NCI-H2196 treated with DMSO at 0.1 percent for 48 hours (cell line): Measurements from ENCODE around the gene GSN.
"Not testable (repeated sequence)": the region's sequence is repeated elsewhere in the genome, so short reads cannot be mapped to it uniquely, and the experiment has no call there.

Experiments used
- DNase-seq: peaks from one replicate; lab custom pipeline; 2025; ENCODE audit not compliant: unreplicated experiment; lab: John Stamatoyannopoulos, UW

GSN gene

DNA sequence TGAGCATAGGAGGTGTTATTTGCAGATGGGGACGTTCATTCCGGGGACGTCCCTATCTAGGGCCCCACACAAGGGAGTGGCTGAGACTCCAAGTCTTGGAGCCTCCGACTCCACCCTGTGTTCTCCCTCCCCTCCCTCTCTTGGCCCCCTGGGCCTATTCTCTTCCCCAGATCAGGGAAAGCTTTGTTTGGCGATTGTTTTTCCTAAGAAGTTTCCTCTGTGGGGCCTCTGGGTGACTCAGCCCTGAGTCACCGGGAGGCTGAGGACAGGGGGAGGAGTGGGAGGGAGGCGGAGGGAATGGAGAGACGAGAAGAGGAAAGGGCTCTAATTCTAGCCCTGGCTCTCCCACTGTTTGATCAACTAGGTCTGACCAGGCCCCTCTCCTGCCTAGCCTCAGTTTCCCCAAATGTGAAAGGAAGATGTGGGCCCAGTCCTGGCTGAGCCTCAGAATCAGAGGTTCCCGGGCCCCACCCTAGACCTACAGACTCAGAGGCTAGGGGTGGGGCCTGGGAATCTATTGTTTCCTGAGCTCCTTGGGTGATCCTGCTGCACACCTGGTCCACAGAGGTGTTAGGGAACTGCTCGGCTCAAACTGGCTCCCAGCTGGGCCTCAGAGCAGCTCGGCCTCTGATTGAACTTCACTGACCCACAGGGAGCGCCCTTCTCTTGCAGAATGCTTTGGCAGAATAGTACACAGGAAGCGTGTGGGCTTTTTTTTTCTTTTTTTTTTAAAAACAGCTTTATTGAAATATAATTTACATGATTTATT, 19.2 kb downstream of the GSN start:
- peak; percentile 40 for DNase-seq

DNA sequence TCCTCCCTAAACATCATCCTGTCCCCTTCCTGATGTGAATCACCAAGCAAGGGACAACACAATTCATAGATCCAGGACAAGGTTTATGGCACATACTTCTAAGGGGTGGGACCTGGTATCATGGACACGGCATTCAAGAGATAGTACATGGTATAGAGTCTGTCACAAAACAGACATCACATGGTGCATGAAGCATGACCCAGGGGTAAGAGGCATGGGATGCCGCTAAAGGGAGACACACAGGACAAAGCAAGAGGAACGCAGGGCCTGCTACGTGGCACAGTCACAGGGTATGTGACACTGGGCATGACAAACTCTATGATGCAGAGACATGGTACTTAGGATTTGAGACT, 20.7 kb downstream of the GSN start:
- DNase-seq, result no peak

DNA sequence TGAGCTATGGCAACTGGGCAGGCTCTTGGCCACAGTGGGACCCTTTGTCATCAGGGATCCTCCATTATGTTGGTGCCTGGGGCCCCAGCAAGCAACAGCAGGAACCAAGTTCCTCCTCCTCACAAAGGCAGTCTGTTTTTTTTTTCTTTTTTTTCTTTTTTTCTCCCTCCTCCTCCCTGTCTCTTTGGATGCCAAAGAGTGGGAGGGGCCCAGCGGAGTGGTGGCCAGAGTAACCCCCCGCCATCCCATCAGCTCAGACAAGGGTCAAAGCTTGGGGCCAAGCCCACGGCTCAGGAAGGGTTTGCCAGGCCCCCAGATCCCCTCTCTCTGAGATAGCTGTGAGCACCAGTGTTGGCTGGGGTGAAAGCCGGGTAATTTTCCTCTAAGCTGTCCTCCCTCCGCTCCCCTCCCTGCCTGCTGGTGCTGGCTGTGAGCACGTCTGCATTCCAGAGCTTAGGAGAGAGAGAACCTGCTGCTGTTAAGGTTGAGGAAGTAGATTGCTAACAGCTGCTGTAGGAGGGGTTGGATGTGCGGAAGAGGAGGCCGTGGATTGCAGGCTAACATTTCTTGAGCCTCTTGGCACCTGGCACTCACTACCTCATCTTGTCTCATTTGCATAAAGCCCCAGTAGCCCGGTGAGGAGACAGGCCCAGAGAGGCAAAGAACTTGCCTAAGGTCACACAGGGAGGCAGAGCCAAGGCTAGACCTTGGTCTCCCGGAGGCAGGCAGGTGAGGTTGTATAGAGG, 21.2 kb downstream of the GSN start:
- DNase-seq, result peak; percentile 31

DNA sequence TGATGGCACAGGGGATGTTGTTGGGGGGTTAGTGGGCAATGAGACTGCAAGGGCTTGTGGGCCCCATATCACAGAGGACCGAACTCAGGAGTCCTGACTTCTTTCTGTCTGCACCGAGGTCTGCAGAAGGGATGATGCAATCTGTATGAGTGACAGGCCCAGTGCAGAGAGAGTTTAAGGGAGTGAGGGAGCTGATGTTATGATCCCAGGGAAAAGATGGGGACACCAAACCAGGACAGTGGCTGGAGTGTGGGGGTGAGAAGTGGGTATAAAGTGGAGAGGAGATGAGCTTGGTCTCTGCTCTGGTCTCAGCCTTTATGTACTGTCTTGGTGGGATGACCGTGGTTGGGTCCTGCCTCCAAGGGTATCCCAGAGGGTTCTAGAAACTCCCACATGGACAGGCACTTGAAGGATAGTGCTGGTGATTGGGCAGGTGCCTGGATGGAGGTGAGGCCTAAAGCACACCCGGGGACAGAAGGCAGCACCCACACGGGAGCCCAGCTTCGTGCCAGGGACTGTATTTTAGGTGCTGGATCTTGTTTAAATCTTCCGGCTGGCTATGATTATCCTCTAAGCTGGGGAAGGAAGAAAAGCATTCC, 21.9 kb downstream of the GSN start:
- DNase-seq, result no peak

DNA sequence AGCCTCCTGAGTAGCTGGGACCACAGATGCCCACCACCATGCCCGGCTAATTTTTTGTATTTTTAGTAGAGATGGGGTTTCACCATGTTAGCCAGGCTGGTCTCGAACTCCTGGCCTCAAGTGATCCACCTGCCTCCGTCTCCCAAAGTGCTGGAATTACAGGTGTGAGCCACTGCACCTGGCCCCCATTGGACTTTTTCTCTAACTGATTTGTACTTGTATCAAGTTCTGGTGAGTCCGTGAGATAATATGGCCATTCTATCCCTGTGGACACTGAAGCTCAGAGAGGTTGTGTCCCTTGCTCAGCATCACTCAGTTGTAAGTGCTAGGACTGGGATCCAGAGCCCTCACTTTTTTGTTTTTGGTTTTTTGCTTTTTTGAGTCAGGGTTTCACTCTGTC, 23.6 kb downstream of the GSN start:
- not testable (repeated sequence) for DNase-seq

DNA sequence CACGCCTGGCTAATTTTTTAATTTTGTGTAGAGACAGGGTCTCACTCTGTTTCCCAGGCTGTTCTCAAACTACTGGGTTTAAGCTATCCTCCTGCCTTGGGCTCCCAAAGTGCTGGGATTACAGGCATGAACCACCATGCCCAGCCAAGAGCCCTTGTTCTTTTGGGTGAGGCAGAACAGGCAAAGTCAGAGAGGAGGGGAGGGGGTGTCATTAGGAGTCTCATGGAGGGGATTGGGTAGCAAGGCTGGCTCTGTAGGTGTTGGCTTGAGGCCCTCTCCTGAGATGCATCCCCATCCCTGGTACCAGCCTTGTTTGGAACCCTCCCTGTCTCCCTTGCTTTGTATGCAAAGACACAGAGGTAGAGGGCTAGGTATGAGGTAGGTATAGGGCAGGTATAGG, 24.1 kb downstream of the GSN start:
- DNase-seq, result no peak

DNA sequence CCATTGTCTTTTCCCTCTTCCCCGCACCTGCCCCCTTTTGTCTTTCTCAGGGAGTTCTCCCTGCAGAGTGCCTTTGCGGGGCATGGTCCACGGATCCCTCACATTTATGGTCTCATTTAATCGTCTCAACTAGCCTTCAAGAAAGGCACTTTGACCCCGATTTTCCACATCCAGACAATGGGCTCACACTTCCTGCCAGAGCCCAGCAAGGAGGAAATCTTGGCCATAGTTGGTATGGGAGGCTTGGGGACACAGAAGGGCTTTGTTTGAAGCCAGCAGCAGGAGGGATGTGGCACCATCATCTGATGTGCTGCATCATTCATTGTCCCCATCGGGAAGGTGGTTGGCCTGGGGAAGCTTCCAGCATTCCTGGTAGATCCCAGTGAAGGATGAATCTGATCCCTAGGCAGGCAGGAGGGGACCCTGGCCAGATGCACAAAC, 24.9 kb downstream of the GSN start:
- no peak for DNase-seq

DNA sequence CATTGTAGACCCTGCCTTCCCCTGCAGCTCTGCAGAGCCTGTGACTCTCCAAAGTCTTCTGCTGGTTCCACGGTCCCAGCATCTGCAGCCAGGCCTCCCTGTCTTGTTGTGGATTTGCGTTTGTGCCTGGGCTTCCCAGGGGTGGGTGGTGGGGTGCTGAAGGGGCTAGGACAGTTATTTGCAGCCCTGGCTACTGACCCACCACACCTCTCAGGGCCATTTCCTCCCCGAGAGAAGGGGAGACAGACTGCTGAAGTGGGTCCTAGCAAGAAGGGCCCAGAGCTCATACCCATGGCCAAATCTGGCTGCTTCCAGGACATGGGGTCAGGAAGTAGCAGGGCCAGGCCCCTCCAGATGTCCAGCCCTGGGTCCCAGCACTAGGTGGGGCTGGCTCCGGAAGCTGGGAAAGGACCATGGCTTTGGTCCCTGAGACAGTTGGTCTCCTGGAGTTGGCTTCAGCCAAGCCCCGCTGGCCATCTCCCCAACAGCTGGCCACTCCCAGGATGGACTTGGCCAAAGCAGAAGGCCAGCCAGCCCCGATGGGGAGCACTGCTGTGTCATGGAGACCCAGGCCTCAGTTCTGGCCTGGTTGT, 26.3 kb downstream of the GSN start:
- DNase-seq, result no peak

DNA sequence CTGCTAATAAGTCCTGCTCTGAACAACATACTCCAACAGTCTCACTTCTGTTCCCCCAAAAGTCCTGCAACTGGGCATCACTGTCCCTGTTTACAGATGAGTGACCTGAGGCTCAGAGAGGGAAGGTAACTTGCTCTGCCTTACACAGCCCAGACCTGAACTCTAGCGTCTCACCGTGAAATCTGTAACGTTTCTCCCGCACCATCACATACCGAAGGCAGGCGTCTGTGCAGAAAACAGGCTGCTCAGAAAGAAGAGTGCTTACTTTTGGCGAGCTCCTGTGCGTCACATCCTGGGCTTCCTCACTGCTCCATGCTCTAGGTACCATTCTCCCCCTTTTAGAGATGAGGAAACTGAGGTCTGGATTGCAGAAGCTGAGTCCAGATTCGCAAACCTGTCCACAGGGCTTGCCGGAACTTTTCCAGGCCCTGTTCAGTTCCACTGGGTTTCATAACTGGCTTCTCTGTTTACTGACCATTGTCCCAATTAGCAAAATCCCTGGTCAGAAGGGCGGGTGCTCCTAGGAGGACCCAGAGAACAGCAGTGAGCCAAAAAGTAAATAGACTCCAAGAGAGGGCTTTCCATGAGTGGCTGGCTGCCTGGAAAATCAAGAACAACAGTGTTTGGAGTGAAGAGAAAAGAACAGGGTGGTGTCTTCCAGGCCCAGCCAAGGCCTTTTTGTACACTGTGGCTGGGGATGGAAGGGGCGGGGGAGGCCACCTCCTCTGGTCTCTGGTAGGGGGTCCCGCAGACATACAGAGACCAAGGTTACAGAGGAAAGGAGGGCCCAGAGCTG, 27.1 kb downstream of the GSN start:
- no peak for DNase-seq

DNA sequence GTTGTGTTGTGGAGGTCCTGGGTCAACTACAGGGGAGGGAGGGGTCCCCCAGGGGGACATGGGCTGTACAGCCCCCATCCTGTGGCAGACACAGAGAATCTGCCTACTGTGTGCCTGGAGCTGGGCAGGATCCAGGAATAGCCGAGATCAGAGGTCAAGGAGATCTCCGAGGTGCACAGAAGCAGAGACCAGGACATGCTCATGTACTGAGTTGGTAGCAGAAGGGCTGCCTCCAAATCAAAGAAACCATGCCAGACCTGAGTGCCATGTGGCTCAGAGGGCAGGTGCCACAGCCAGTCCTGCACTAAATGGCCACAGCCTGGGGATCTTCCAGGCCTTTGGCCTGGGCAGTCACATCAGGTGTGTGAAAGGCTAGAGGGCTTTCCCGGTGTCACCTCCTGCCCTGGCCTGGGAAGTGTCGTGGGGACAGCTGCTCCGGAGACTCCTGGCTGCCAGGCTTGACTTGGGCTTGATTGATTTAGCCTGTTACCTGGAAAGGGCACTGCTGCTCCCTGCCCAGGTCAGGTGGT, 27.8 kb downstream of the GSN start:
- no peak for DNase-seq

DNA sequence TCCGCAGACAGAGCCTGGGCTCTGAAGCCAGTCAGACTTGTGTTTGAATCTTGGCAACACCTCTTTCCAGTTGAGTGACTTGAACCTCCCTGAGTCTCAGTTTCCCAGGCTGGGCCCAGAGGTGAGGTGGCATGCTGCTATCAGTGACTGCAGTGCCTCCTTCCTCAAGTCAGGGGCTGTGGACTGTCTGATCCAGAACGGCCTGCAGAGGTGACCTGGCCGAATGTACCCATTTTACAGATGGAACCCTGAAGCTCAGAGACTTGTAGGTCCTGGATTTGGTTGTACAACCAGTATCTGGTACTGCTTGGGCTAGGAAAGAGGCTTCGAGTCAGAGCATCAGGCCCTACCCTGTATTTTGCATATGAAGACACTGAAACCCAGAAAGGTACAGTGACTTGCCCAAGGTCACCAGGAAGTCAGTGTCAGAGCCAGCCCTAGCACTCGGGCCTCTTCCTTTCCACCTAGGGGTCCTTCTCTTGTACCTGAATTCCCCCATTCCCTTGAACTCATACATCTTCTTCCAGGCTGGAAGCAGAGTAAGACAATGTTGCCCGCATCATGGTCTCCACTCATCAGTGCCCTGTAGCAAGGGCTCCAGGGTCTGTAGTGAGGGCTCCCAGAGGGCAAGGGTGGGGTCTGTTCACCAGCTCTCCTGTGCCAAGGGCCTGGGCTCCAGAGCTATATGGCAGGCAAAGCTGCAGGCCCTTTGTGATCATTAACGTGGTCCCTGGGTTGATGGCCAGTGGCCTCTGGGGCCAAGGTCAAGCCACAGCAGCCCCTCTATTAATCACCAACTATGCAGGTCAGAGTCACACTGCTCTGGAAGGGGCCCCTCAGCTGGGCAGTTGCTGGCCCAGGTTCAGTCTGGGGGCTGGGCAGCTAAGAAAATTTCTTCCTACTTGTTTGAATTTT, 28.5 kb downstream of the GSN start:
- no peak for DNase-seq

DNA sequence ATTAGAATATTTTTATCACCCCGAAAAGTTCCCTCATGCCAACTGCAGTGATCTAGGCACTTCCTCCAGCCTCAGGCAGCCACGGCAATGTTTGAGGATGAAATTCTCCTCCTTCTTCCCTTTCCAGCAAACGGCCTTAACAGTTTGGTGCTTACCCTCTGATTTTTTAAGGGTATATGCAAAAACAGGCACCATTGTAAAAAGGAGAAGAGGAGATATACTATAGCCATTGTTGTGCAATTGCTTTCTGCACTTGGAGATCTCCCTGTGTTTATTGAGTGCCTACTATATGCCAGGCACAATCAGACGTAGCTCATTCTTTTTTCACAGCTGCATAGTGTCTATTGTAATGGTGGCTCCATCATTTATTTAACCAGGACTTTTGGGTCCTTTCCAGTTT, 29.4 kb downstream of the GSN start:
- DNase-seq, result no peak

DNA sequence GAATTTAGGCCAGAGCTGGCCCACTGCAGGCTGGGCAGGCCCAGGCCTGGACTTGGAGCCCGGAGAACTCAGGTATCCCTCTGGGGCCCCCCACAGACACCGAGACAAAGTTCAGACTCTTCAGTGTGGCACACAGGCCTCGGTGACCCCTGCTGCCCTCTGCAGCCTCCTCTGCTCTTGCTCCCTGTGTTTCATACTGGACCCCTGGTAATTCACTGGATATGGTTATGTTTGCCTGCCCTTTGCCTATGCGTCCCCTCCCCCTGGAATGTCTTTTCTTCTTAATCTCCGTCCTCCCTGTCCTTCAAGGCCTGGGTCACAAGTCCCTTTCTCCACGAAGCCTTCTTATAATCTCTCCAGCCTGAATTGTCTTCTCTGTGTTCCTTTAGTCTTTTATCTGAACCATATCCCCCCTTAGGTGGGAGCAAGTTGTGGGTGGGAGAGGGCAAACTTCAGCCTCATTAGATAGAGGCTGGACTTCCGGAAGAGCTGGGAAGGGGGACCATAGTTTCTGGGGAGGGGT, 30.1 kb downstream of the GSN start:
- no peak for DNase-seq

DNA sequence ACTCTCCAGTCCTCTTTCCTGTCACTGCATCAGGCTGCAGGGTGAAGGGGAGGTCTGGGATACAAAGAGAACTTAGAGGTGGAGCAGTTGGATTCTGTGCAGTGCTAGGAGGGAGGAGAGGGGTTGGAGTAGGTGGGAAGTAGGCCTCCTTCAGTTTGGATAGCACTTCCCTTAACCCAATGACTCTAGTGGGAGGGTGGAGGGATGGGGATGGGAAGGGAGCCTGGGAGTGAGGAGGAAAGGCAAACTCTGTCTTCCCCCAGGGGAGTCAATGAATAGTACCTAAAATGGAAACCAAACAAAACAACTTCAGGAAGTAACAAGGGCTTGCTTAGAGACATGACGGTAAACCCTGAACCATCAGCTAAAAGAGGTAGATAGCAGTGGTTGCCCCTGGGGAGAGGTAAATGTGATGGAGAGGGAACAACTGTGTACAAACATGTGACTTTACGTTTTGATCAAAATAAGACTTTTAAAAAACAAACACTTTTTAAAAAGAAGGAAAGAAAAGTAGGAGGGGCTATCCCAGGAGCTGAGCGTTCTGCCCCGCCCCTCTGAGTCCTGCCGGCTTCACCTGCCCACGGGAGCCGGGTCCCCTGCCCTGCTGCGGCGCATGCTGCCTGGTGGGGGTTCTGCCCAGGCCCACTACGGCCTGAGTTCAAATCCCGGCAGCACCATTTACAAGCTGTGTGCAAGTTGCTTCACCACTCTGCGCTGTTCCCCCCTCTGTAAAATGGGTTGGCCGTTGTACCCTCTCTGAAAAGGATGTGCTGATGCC, 30.9 kb downstream of the GSN start:
- no peak for DNase-seq

DNA sequence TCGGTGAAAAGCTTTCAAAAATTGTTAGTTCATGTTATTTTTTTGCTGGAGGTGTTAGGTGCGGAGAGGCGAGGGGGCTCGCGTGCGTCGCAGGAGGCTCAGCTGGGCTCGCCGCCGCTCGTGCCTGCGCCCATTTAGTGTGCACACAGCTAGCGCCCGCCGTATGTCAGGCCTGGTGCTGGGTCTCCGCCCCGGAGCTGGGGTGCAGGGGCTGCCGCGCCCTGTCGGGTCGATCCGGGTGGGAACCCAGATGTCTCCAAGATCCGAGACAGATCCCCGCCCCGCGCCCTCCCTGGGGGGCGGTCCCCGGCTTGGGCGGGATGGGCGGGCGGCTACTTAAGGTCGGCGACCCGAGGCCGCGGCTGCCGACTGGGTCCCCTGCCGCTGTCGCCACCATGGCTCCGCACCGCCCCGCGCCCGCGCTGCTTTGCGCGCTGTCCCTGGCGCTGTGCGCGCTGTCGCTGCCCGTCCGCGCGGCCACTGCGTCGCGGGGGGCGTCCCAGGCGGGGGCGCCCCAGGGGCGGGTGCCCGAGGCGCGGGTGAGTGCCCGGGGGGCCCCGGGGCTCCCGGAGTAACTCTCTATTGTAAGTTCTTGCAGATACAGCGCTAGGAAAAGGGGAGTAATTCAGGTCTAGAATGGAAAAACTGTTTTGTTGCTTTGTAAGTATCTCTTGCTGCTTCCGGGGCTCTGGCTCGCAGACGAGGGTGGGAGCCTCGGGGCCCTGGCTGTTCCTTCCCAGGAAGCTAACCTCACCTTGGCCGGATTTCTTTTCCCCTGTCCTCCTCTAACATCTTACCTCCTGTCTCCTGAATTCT, 31.7 kb downstream of the GSN start:
- no peak for DNase-seq

DNA sequence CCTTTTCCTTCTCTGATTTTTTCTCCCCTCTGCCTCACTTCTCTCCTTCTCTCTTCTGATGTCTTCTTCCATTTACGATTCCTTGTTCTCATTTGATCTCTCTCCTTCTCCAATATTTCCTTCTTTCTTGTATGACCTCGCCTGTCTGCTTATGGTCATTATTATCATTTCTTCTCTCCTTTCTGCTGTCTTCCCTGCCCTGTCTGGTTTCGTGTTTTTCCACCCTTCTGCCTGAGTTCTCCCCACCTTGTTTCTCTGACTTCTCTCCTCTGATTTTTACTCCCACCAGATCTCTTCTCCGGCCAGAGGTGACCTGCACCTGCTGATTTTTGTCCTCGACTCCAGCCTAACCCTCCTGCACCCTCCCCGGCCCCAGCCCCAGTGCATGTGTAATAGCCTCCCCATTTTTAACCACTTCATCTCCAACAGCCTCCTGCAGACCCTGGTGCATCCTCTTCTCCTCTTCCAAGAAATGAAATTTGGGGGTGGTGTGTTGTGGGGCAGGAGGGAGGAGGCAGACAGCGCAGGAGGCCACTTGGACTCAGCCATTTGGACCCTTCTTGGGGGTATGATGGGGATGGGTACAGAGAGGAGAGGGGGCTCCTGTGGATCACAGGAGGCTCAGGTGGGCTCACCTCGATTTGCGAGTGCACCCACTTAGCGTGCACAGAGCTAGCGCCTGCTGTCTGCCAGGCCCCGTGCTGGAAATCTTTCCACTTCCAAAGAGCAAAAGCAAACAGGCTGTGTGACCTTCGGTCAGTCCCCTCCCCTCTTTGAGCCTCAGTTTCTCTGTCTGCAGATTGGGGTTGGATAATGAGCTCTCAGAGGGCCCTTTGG, 32.5 kb downstream of the GSN start:
- no peak for DNase-seq

DNA sequence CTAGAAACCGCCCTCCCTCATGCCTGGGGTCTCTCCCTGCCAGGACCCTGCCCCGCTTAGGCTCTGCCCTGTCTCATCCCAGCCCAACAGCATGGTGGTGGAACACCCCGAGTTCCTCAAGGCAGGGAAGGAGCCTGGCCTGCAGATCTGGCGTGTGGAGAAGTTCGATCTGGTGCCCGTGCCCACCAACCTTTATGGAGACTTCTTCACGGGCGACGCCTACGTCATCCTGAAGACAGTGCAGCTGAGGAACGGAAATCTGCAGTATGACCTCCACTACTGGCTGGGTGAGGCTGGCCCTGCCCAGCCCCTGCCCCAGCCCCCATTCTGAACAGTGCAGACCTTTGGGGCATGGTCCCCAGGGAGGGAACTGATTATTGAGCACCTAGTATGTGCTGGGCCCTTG, 33.9 kb downstream of the GSN start:
- no peak for DNase-seq
